A673 (cell line): ENCODE data around the gene PARVA. TPM values are rescaled to one million over a fixed set of nuclear protein-coding genes. Genes with fewer than 3 reads are reported as not detected.

Source experiments
- BruUV-seq: library from RNA; stranded (reverse); fragments of 400-500 nt; replicated peaks from 2 replicates; lab custom pipeline; 2021; lab: Mats Ljungman, UMichigan
- CTCF ChIA-PET: fragments of 300-600 bp; sonication (Branson Sonifier 250); formaldehyde crosslinking; loops from one replicate; lab custom pipeline; 2022; ENCODE audit warnings: antibody characterized with exemption; lab: Charles Lee
- POLR2A ChIA-PET: fragments of 300-600 bp; sonication (Branson Sonifier 250); formaldehyde crosslinking; loops from one replicate; lab custom pipeline; 2022; ENCODE audit warnings: antibody characterized with exemption; ENCODE audit not compliant: low non-redundant PET; lab: Charles Lee
- DNase-seq: peaks from one replicate; pipeline ENCODE4 v3.0.0-alpha.2; 2015; ENCODE audit warnings: low spot score
- H3K27ac ChIP-seq: fragments of 200-600 bp; sonication (generic); 2 replicates; pipeline ENCODE4 v1.5.1; 2016; ENCODE audit warnings: mixed run types, low read depth, mild to moderate bottlenecking, mixed read lengths, antibody characterized with exemption, low read length; ENCODE audit not compliant: poor library complexity, severe bottlenecking
- H3K27me3 ChIP-seq: fragments of 200-600 bp; sonication (generic); replicated peaks from 2 replicates; pipeline ENCODE4 v1.6.1; 2017; ENCODE audit warnings: mixed run types, low read depth, mild to moderate bottlenecking, mixed read lengths, antibody characterized with exemption, low read length; ENCODE audit not compliant: insufficient read depth, poor library complexity
- H3K36me3 ChIP-seq: fragments of 200-600 bp; sonication (generic); 2 replicates; pipeline ENCODE4 v1.6.1; 2016; ENCODE audit warnings: mixed run types, mild to moderate bottlenecking, mixed read lengths, antibody characterized with exemption, low read length; ENCODE audit not compliant: insufficient read depth, poor library complexity, severe bottlenecking
- H3K4me1 ChIP-seq: fragments of 200-600 bp; sonication (generic); 2 replicates; pipeline ENCODE4 v1.6.1; 2017; ENCODE audit warnings: mixed run types, mild to moderate bottlenecking, mixed read lengths, antibody characterized with exemption, low read length; ENCODE audit not compliant: insufficient read depth, poor library complexity, severe bottlenecking
- H3K4me3 ChIP-seq: fragments of 200-600 bp; sonication (generic); 2 replicates; pipeline ENCODE4 v1.5.1; 2016; ENCODE audit warnings: low read depth, mixed run types, mild to moderate bottlenecking, mixed read lengths, low read length; ENCODE audit not compliant: poor library complexity, severe bottlenecking
- H3K9me3 ChIP-seq: fragments of 200-600 bp; sonication (generic); 2 replicates; pipeline ENCODE4 v1.6.1; 2016; ENCODE audit warnings: mixed run types, low read depth, mild to moderate bottlenecking, mixed read lengths, antibody characterized with exemption, low read length; ENCODE audit not compliant: poor library complexity, severe bottlenecking
- EZH2 ChIP-seq: fragments of 200-600 bp; sonication (generic); IDR thresholded peaks from 2 replicates; pipeline ENCODE4 v1.6.1; 2017; ENCODE audit warnings: borderline replicate concordance, low read depth, mild to moderate bottlenecking, mixed read lengths, antibody characterized with exemption, low read length; ENCODE audit not compliant: poor library complexity, severe bottlenecking
- intact Hi-C: fragments of 100-400 bp; cut with micrococcal nuclease; formaldehyde crosslinking; loops from one replicate; pipeline ENCODE4 v1.10.0; 2022; ENCODE audit not compliant: unreplicated experiment
- total RNA-seq: library from RNA; stranded (reverse); gene quantifications from 2 replicates; pipeline ENCODE4 v1.2.3, GENCODE V29; 2021
- TF ChIP-seq, protein P1 (sequence below): fragments of 300-800, 200-600 bp; sonication (generic); conservative IDR thresholded peaks from 2 replicates; pipeline ENCODE4 v1.5.1; 2017; ENCODE audit warnings: low read depth, mild to moderate bottlenecking, antibody characterized with exemption, low read length, moderate library complexity, mixed read lengths

The PARVA gene
- total RNA-seq, 1 experiment from 2014 or later: 15.2 TPM

DNA sequence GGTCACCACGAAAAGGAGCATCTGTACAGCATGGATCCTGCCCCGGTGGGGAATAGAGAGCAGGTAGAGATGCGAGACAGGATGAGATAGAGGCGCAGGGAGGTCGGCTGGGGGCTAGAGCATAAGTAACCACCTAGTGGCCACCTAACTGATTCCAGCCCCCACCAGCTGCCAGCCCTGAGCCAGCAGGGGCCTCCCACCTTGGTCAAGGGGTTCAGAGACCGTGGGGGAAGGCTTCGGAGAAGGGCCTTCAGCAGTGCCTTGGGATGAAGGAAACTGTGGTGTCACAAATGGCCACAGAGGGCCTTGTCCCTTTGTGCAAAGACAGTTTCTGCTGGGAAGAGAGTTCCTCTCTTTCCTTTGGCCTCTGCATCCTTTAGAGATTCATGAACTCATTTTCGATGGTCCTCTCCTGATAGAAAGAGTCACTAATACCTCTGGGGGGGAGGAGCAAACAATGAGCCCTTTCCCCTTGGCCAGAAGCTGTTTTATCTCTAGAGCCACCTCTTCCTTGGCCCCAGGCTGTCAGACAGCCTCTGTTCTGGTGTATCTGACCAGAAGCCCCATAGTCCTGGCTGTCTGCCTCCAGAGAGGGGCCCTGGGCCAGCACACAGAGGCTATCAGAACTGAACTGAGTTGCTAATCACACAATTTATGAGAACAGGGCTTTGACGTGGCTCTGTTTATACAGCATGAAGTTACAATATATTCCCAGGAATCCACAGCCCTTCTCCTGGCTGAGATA, 146.0 kb downstream of the PARVA start:
- no TSS peak for BruUV-seq
- Histone ChIP-seq H3K27me3 (no peaks in the 10 kb centered on the region), H3K4me3 (no peak overlapping the region), H3K4me1 (no peaks in the 10 kb centered on the region), H3K9me3 (no peaks in the 10 kb centered on the region), H3K36me3 (no peaks in the 10 kb centered on the region), H3K27ac (no peak overlapping the region)
- ChIA-PET CTCF (no interaction called here), POLR2A (no interaction called here)
- TF ChIP-seq, protein P1, sequence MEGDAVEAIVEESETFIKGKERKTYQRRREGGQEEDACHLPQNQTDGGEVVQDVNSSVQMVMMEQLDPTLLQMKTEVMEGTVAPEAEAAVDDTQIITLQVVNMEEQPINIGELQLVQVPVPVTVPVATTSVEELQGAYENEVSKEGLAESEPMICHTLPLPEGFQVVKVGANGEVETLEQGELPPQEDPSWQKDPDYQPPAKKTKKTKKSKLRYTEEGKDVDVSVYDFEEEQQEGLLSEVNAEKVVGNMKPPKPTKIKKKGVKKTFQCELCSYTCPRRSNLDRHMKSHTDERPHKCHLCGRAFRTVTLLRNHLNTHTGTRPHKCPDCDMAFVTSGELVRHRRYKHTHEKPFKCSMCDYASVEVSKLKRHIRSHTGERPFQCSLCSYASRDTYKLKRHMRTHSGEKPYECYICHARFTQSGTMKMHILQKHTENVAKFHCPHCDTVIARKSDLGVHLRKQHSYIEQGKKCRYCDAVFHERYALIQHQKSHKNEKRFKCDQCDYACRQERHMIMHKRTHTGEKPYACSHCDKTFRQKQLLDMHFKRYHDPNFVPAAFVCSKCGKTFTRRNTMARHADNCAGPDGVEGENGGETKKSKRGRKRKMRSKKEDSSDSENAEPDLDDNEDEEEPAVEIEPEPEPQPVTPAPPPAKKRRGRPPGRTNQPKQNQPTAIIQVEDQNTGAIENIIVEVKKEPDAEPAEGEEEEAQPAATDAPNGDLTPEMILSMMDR: no peak
- TF ChIP-seq EZH2: no peak
- no peak for DNase-seq
- intact Hi-C loops: no loop called here

DNA sequence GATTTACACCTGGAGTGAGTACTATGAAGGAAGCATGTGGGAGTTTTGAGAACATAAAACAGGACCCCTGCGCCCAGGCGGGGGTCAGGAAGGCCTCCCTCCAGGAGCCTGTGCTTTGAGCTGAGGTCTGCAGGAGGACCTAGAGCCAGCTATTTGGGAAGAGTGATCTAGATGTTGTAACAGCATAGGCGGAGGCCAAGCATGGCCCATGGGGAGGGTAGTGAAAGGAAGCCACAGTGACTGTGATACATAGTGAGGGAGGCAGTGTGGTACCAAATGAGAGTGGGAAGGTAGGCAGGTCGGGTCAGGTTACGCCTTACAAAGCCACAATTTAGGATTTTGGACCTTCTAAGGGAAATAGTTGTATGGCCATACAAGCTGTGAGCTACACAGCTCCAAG, 147.5 kb downstream of the PARVA start:
- BruUV-seq: no TSS peak
- intact Hi-C loops: no loop called here
- ChIA-PET POLR2A (no interaction called here), CTCF (no interaction called here)
- H3K9me3 ChIP-seq: no peaks in the 10 kb centered on the region
- TF ChIP-seq, protein P1: no peak
- no peak for TF ChIP-seq EZH2
- no peak overlapping the region for H3K27ac ChIP-seq
- H3K4me3 ChIP-seq: no peak overlapping the region
- no peaks in the 10 kb centered on the region for H3K36me3 ChIP-seq
- H3K27me3 ChIP-seq: no peaks in the 10 kb centered on the region
- DNase-seq: no peak
- H3K4me1 ChIP-seq: no peaks in the 10 kb centered on the region

DNA sequence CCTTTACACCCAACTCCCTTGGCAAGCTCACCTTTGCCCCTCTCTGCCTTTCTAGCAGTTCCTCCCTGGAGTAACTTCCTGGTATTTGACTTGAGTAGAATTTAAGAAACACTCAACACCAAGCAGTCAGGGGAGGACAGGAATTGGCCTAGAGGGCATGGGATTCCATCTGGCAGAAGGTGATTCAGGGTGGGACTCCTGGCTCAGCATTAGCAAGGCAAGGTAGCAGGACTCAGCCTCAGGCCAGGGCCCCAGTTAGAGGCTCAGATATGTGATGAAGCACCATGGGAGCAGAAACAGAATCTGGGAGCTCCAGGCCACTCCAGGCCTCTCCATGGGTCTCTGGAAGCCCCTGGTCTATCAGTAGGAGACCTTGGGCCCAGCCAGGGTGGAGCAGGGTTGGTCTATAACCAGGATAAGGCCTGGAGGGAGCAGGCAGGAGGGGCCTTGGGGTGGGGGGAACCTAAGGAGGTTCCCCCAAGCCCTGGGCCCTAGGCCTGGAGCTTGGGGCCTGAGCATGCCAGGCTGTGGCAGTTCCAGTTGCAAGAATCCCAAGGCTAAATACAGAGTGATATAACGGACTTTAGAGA, 148.2 kb downstream of the PARVA start:
- DNase-seq: no peak
- H3K9me3 ChIP-seq: no peaks in the 10 kb centered on the region
- no TSS peak for BruUV-seq
- ChIA-PET CTCF (no interaction called here), POLR2A (no interaction called here)
- TF ChIP-seq, protein P1: no peak
- TF ChIP-seq EZH2: no peak
- H3K4me1 ChIP-seq: no peaks in the 10 kb centered on the region
- H3K27ac ChIP-seq: no peak overlapping the region
- intact Hi-C loops: no loop called here
- no peaks in the 10 kb centered on the region for H3K27me3 ChIP-seq
- H3K4me3 ChIP-seq: no peak overlapping the region
- no peaks in the 10 kb centered on the region for H3K36me3 ChIP-seq
